ENCODE results near the gene RIC8B.

RIC8B gene

GRCh38 chr12:106801830-106802533 lies 27.5 kb downstream of the RIC8B start:
- Histone ChIP-seq H3K9me3 (ENCODE audit: control insufficient read depth, insufficient read depth, low read length) (no peaks in the 10 kb centered on the region), H3K9ac (ENCODE audit: low read depth, low read length) (no peak overlapping the region), H3K36me3 (ENCODE audit: insufficient read depth, low read length) (no peaks in the 10 kb centered on the region; the same call in 1 of the 2 replicates), H3K4me1 (ENCODE audit: insufficient read depth, low read length) (no peaks in the 10 kb centered on the region)

GRCh38 chr12:106804668-106805067 lies 30.2 kb downstream of the RIC8B start:
- Histone ChIP-seq H3K9ac (ENCODE audit: low read depth, low read length) (no peak overlapping the region), H3K36me3 (ENCODE audit: insufficient read depth, low read length) (no peaks in the 10 kb centered on the region; the same call in 1 of the 2 replicates), H3K4me1 (ENCODE audit: insufficient read depth, low read length) (no peaks in the 10 kb centered on the region), H3K9me3 (ENCODE audit: control insufficient read depth, insufficient read depth, low read length) (no peaks in the 10 kb centered on the region)

DNA sequence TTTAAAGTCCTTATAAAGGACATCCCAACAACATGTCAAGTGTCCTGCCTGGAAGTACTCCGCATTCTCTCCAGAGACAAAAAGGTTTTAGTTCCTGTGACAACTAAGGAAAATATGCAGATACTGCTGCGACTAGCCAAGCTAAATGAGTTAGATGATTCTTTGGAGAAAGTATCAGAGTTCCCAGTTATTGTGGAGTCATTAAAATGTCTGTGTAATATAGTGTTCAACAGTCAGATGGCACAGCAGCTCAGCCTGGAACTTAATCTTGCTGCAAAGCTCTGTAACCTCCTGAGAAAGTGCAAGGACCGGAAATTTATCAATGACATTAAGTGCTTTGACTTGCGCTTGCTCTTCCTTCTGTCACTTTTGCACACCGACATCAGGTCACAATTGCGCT lies 40.2 kb downstream of the RIC8B start:
- Histone ChIP-seq H3K9me3 (ENCODE audit: control insufficient read depth, insufficient read depth, low read length) (no peaks in the 10 kb centered on the region), H3K9ac (ENCODE audit: low read depth, low read length) (no peak overlapping the region), H3K36me3 (ENCODE audit: insufficient read depth, low read length) (peaks cover 3% of the 10 kb centered on the region; the same call in 1 of the 2 replicates), H3K4me1 (ENCODE audit: insufficient read depth, low read length) (peaks cover 8% of the 10 kb centered on the region; the same call in 1 of the 2 replicates)

- Histone ChIP-seq H3K9ac (ENCODE audit: low read depth, low read length) (no peak overlapping the region), H3K36me3 (ENCODE audit: insufficient read depth, low read length) (peaks cover 3% of the 10 kb centered on the region; the same call in 1 of the 2 replicates), H3K4me1 (ENCODE audit: insufficient read depth, low read length) (peaks cover 8% of the 10 kb centered on the region; the same call in 1 of the 2 replicates), H3K9me3 (ENCODE audit: control insufficient read depth, insufficient read depth, low read length) (no peaks in the 10 kb centered on the region)
Measured at GRCh38 chr12:106815741-106816140, 41.3 kb downstream of the RIC8B start.

- peaks cover 8% of the 10 kb centered on the region; the same call in 1 of the 2 replicates for H3K4me1 ChIP-seq (ENCODE audit: insufficient read depth, low read length)
- H3K9me3 ChIP-seq (ENCODE audit: control insufficient read depth, insufficient read depth, low read length), result no peaks in the 10 kb centered on the region
- no peak overlapping the region for H3K9ac ChIP-seq (ENCODE audit: low read depth, low read length)
- peaks cover 3% of the 10 kb centered on the region; the same call in 1 of the 2 replicates for H3K36me3 ChIP-seq (ENCODE audit: insufficient read depth, low read length)
Measured at GRCh38 chr12:106816231-106816630, 41.7 kb downstream of the RIC8B start.

- H3K36me3 ChIP-seq (ENCODE audit: insufficient read depth, low read length), result peaks cover 2% of the 10 kb centered on the region; the same call in 1 of the 2 replicates
- H3K9me3 ChIP-seq (ENCODE audit: control insufficient read depth, insufficient read depth, low read length), result no peaks in the 10 kb centered on the region
- H3K4me1 ChIP-seq (ENCODE audit: insufficient read depth, low read length), result 0 out of 2 replicates have a peak, but pooled peaks cover 1% of the 10 kb centered on the region
- no peak overlapping the region for H3K9ac ChIP-seq (ENCODE audit: low read depth, low read length)
Measured at GRCh38 chr12:106819991-106820390, 45.5 kb downstream of the RIC8B start.

DNA sequence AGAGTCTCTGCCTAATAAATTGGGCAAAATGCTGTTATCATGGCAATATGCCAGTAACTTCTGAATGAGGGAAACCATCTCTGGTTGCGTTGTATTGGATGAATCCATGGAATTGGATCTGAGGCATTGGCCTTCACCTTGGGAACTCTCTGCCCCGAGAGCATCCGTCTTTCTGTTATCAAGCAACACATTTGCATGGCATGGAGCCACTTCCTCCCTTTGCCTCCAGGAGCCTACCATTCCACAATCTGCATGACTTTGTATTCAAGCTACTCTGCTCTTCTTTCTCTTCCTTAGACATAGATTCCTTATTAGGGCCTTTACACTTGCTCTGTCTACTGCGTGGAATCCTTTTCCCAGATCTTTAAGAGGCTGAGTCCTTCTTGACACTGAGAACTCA lies 57.2 kb downstream of the RIC8B start:
- Histone ChIP-seq H3K4me1 (ENCODE audit: insufficient read depth, low read length) (no peaks in the 10 kb centered on the region), H3K36me3 (ENCODE audit: insufficient read depth, low read length) (peaks cover 2% of the 10 kb centered on the region; the same call in 1 of the 2 replicates), H3K9ac (ENCODE audit: low read depth, low read length) (no peak overlapping the region), H3K9me3 (ENCODE audit: control insufficient read depth, insufficient read depth, low read length) (no peaks in the 10 kb centered on the region)

GRCh38 chr12:106837782-106838181 lies 63.3 kb downstream of the RIC8B start:
- H3K36me3 ChIP-seq (ENCODE audit: insufficient read depth, low read length), result no peaks in the 10 kb centered on the region
- no peak overlapping the region for H3K9ac ChIP-seq (ENCODE audit: low read depth, low read length)
- peaks cover 7% of the 10 kb centered on the region for H3K4me1 ChIP-seq (ENCODE audit: insufficient read depth, low read length)
- no peaks in the 10 kb centered on the region for H3K9me3 ChIP-seq (ENCODE audit: control insufficient read depth, insufficient read depth, low read length)

DNA sequence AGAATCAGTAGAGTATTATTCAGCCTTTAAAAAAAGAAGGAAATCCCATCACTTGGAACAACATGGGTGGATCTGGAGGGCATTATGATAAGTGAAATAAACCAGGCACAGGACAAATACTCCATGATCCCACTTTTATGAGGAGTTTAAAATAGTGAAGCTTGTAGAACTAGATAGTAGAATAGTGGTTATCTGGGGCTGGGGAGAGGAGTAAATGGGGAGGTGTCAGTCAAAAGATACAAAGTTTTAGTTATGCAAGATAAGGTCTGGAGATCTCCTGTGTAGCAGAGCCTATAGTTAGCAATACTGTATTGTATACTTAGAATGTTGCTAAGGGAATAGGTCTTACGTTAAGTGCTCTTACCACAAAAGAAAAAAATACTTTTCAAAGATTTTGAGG lies 64.9 kb downstream of the RIC8B start:
- peaks cover 7% of the 10 kb centered on the region for H3K4me1 ChIP-seq (ENCODE audit: insufficient read depth, low read length)
- H3K9ac ChIP-seq (ENCODE audit: low read depth, low read length), result no peak overlapping the region
- H3K36me3 ChIP-seq (ENCODE audit: insufficient read depth, low read length), result no peaks in the 10 kb centered on the region
- H3K9me3 ChIP-seq (ENCODE audit: control insufficient read depth, insufficient read depth, low read length), result no peaks in the 10 kb centered on the region

- no peaks in the 10 kb centered on the region; the same call in 1 of the 2 replicates for H3K36me3 ChIP-seq (ENCODE audit: insufficient read depth, low read length)
- no peaks in the 10 kb centered on the region for H3K9me3 ChIP-seq (ENCODE audit: control insufficient read depth, insufficient read depth, low read length)
- peaks cover 7% of the 10 kb centered on the region for H3K4me1 ChIP-seq (ENCODE audit: insufficient read depth, low read length)
- H3K9ac ChIP-seq (ENCODE audit: low read depth, low read length), result no peak overlapping the region
Measured at GRCh38 chr12:106840243-106840642, 65.8 kb downstream of the RIC8B start.

- H3K9ac ChIP-seq (ENCODE audit: low read depth, low read length), result no peak overlapping the region
- H3K9me3 ChIP-seq (ENCODE audit: control insufficient read depth, insufficient read depth, low read length), result no peaks in the 10 kb centered on the region
- H3K36me3 ChIP-seq (ENCODE audit: insufficient read depth, low read length), result peaks cover 5% of the 10 kb centered on the region; the same call in 1 of the 2 replicates
- H3K4me1 ChIP-seq (ENCODE audit: insufficient read depth, low read length), result peaks cover 7% of the 10 kb centered on the region
Measured at GRCh38 chr12:106841510-106842302, 67.2 kb downstream of the RIC8B start.

GRCh38 chr12:106845902-106846301 lies 71.4 kb downstream of the RIC8B start:
- Histone ChIP-seq H3K36me3 (ENCODE audit: insufficient read depth, low read length) (peaks cover 10% of the 10 kb centered on the region), H3K9ac (ENCODE audit: low read depth, low read length) (no peak overlapping the region), H3K9me3 (ENCODE audit: control insufficient read depth, insufficient read depth, low read length) (peaks cover 7% of the 10 kb centered on the region; the same call in 1 of the 2 replicates), H3K4me1 (ENCODE audit: insufficient read depth, low read length) (no peaks in the 10 kb centered on the region)

GRCh38 chr12:106847861-106848260 lies 73.4 kb downstream of the RIC8B start:
- no peaks in the 10 kb centered on the region for H3K4me1 ChIP-seq (ENCODE audit: insufficient read depth, low read length)
- peaks cover 10% of the 10 kb centered on the region for H3K36me3 ChIP-seq (ENCODE audit: insufficient read depth, low read length)

GRCh38 chr12:106851306-106851705 lies 76.8 kb downstream of the RIC8B start:
- Histone ChIP-seq H3K4me1 (ENCODE audit: insufficient read depth, low read length) (no peaks in the 10 kb centered on the region), H3K9ac (ENCODE audit: low read depth, low read length) (no peak overlapping the region), H3K36me3 (ENCODE audit: insufficient read depth, low read length) (peaks cover 5% of the 10 kb centered on the region; the same call in 1 of the 2 replicates), H3K9me3 (ENCODE audit: control insufficient read depth, insufficient read depth, low read length) (peaks cover 7% of the 10 kb centered on the region; the same call in 1 of the 2 replicates)

More at GRCh38 chr12:106847861-106848260, 73.4 kb downstream of the RIC8B start:
- Histone ChIP-seq H3K9me3 (ENCODE audit: control insufficient read depth, insufficient read depth, low read length) (peaks cover 7% of the 10 kb centered on the region; the same call in 1 of the 2 replicates), H3K9ac (ENCODE audit: low read depth, low read length) (no peak overlapping the region)
